Bronchial epithelial cell (primary cell): Measurements from ENCODE around the gene PPP4C. TPM values are rescaled to one million over a fixed set of nuclear protein-coding genes. Genes with fewer than 3 reads are reported as not detected.
A peak's percentile ranks its signal among the peaks of the same experiment; 100 is the strongest.
"Not testable (repeated sequence)": the region's sequence is repeated elsewhere in the genome, so short reads cannot be mapped to it uniquely, and the experiment has no call there.

Experiments used
- DNase-seq: peaks from one replicate; pipeline ENCODE4 v3.0.0-alpha.2; 2010; ENCODE audit warnings: low read depth
- FAIRE-seq: peaks from 2 replicates; lab custom pipeline; 2011; peaks lifted over from hg19 to GRCh38; lab: Jason Lieb, UNC
- H3K27me3 ChIP-seq: 2 replicates; pipeline ENCODE4 v1.5.1; 2011; ENCODE audit warnings: low read length; ENCODE audit not compliant: control insufficient read depth, insufficient read depth
- H3K36me3 ChIP-seq: 2 replicates; pipeline ENCODE4 v1.5.1; 2011; ENCODE audit warnings: low read length; ENCODE audit not compliant: control insufficient read depth, insufficient read depth
- H3K4me3 ChIP-seq: 2 replicates; pipeline ENCODE4 v1.5.1; 2011; ENCODE audit warnings: mild to moderate bottlenecking, low read depth, low read length, control low read depth
- total RNA-seq: library from RNA; depleted of rRNA; stranded (reverse); fragments of >200 nt; gene quantifications from 2 replicates; pipeline ENCODE4 v1.2.1, GENCODE V29; 2014
- TF ChIP-seq, protein P1 (sequence below): IDR thresholded peaks from 2 replicates; pipeline ENCODE4 v1.5.1; 2011; ENCODE audit warnings: mild to moderate bottlenecking, moderate library complexity, low read length, control low read depth, inconsistent platforms; ENCODE audit not compliant: insufficient read depth, severe bottlenecking

PPP4C gene
- total RNA-seq, 1 donor from 2014 or later = 249 TPM

DNA sequence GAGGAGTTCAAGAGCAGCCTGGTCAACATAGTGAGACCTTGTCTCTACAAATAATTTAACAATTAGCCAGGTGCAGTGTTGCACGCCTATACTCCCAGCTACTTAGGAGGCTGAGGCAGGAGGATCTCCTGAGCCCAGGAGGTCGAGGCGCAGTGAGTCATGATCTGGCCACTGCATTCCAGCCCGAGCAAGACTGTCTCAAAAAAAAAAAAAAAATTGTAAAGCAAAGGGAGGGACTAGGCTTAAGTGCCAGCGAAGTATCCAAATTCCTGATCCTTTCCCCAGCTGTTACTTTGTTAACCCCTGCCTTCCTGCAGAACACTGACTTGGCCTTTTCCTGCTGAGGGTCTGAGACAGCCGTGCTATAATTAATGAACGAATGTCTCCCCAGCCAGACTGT, 34.9 kb downstream of the PPP4C start:
- FAIRE-seq (no peak), DNase-seq (no peak)
- TF ChIP-seq, protein P1, sequence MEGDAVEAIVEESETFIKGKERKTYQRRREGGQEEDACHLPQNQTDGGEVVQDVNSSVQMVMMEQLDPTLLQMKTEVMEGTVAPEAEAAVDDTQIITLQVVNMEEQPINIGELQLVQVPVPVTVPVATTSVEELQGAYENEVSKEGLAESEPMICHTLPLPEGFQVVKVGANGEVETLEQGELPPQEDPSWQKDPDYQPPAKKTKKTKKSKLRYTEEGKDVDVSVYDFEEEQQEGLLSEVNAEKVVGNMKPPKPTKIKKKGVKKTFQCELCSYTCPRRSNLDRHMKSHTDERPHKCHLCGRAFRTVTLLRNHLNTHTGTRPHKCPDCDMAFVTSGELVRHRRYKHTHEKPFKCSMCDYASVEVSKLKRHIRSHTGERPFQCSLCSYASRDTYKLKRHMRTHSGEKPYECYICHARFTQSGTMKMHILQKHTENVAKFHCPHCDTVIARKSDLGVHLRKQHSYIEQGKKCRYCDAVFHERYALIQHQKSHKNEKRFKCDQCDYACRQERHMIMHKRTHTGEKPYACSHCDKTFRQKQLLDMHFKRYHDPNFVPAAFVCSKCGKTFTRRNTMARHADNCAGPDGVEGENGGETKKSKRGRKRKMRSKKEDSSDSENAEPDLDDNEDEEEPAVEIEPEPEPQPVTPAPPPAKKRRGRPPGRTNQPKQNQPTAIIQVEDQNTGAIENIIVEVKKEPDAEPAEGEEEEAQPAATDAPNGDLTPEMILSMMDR = no peak
- no peak overlapping the region for H3K4me3 ChIP-seq
- H3K36me3 ChIP-seq = peaks cover 1% of the 10 kb centered on the region
- H3K27me3 ChIP-seq = no peaks in the 10 kb centered on the region

DNA sequence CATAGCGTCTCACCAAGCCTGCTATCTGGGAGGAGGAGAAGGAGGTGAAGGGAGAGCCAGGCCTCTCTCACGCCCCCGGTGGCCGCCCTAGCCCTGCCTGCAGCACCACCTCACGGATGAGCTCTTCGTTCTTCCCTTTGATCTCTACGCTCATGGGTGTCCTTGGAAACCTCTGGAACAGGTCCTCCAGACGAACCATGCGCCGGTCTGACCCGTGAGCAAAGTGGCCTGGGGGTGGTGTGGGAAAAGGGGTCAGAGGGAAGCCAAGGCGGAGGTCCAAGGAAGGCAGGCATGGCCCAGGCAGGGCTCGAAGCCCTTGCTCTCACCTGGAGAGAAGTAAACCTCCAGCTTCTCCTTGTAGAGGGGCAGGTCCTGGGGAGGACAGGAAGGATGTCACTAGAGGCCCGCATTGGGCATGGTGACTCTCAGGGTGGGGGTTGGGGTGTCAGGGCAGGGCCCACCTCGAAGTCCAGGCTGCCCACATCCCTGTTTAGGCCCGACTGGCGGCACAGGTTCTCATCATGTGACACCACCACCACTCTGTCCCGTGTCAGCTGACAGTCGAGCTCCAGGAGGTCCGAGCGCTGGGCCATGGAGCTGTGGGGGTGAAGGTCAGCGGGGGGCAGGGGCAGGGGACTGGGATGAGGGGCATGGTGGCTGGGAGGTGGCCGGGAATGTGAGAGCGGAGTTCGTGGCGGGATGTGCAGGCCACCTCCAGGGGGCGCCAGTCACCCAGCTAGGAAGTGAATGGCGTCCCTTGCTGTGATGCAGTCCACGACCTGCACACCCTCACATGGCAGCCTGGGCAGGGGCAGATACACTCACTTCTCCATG, 36.6 kb downstream of the PPP4C start:
- Histone ChIP-seq H3K27me3 (no peaks in the 10 kb centered on the region), H3K4me3 (no peak overlapping the region), H3K36me3 (peaks cover 1% of the 10 kb centered on the region)
- DNase-seq = no peak
- FAIRE-seq = no peak
- TF ChIP-seq, protein P1 = peak; percentile 62

DNA sequence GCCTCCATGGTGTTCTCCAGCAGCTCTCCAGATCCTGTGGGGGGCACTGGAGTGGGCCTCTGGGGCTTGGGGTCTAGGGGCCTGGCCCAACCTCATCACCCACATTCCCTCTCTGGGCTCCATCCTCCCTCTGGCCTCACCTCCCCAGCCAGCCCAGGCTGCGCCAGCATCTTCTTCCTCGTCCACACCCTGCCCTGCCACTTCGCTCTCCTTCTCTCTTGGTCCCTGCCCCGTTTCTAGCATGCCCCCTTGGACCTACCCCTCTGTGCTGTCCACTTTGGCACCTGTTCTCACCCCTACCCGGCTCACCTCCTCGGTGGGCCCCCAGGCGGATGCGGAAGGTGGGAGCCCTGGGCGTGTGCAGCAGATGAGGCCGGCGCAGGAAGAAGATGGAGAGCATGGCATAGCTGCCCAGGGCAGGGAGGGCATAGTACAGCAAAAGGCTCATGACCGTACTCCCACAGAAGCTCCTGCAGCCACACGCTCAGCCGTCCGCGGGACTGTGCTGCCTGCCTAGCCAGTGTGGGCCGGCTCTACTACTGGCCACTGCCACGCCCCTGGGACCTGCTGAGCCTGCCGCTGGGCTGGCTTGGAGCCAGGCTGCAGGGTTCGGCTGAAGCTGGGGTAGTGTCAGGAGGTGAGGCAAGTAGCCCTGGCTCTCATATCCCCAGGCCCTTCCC, 37.4 kb downstream of the PPP4C start, which contains the start of gene GDPD3:
TSS of gene GDPD3 (minus strand) at position 507 of the 680 bp plus-strand sequence. CDS start at position 448, 59 bp downstream.
- Histone ChIP-seq H3K4me3 (no peak within 1 kb of the TSS), H3K36me3 (no peaks in the 10 kb centered on the region), H3K27me3 (no peaks in the 10 kb centered on the region)
- FAIRE-seq (no peak), DNase-seq (no peak)
- TF ChIP-seq, protein P1 = no peak

DNA sequence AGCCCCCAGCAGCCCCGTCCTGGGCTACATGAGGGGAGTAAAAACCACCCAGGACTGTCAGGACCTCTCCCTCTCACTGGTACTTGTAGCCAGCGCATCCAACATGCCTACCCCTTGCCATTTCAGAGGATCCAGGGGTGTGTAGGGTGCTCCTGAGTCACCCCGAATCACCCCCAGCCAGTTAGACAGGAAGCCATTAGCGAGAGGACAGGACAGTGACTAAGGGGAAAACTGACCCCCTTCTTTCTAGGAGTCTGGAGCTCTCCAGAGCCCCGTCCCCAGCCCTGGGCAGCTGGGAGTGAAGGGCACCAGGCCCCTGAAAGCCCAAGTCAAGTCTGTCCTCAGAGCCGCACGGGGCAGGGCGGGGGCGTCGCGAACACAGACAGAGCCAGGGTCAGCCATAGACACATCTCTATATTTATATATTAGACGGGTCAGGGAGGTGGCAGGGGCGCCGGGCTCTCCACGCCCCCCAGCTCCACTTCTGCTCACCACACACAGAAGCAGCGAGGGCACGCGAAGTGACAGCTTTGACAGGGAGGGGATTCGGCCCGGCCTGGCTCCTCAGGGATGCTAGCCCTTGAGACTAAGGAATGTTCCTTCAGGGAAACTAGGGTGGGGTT, 38.0 kb downstream of the PPP4C start:
- H3K36me3 ChIP-seq = no peaks in the 10 kb centered on the region
- peak; percentile 60 for DNase-seq
- TF ChIP-seq, protein P1 = no peak
- FAIRE-seq = no peak
- no peak overlapping the region for H3K4me3 ChIP-seq
- no peaks in the 10 kb centered on the region for H3K27me3 ChIP-seq

DNA sequence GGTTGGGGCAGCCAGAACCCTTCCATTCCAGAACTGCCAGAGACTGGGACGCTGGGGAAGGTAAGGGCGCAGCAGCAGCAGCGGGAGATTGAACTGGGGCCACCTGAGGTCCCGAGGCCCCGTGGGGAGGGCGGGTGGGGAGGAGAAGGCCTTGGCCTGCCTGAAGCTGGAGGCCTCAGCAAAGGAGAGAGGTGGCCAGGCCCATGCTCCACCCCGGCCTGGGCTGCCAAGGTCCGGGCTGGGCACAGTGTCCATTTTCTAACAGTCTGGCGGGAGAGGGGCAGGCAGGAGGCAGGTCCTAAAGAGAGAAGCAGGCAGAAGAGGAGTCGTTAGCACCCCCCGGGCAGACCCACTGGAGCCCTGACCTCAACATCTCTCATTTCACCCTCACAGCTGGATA, 38.6 kb downstream of the PPP4C start:
- Histone ChIP-seq H3K27me3 (no peaks in the 10 kb centered on the region), H3K36me3 (no peaks in the 10 kb centered on the region), H3K4me3 (no peak overlapping the region)
- no peak for FAIRE-seq
- TF ChIP-seq, protein P1 = no peak
- DNase-seq = no peak

DNA sequence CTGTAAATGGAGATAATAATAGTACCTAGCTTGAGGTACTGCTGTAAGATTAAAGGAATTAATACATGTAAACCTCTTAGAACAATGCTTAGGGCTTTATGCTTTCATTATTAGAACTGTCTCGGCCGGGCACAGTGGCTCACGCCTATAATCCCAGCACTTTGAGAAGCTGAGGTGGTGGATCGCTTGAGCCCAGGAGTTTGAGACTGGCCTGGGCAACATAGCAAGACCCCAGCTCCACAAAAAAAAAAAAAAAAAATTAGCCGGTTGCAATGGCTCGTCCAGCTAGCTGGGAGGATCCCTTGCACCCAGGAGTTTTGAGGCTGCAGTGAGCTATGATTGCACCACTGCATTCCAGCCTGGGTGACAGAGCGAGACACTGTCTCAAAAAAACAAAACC, 39.0 kb downstream of the PPP4C start:
- FAIRE-seq, H3K36me3 ChIP-seq, DNase-seq: not testable (repeated sequence)

More for the DNA sequence above, 39.0 kb downstream of the PPP4C start:
- H3K27me3 ChIP-seq, H3K4me3 ChIP-seq: not testable (repeated sequence)
